MM.1S (cell line): ENCODE measurements around the gene BCHE.

Experiments
- CTCF ChIP-seq: fragments of 300-600 bp; sonication (generic); IDR thresholded peaks from 2 replicates; pipeline ENCODE4 v1.5.1; 2016; ENCODE audit warnings: antibody characterized with exemption, low read length, mixed read lengths
- EZH2 ChIP-seq: fragments of 300-600 bp; sonication (generic); optimal IDR thresholded peaks from 2 replicates; pipeline ENCODE3; 2017; ENCODE audit warnings: low read depth, mild to moderate bottlenecking, antibody characterized with exemption, low read length, mixed read lengths
- EZH2phosphoT487 ChIP-seq: fragments of 300-600 bp; sonication (generic); IDR thresholded peaks from 2 replicates; pipeline ENCODE4 v1.6.1; 2018; ENCODE audit warnings: antibody characterized with exemption, low read length

GRCh38 chr3:165770781-165771180, 66.4 kb downstream of the BCHE start:
- TF ChIP-seq CTCF (no peak), EZH2 (no peak), EZH2phosphoT487 (no peak)
